Mesendoderm (in vitro differentiated cells): ENCODE measurements around the gene PSMD3.

Experiments
- DNase-seq: peaks from one replicate; pipeline ENCODE4 v3.0.0; 2013
- H2AK5ac ChIP-seq: 2 replicates; pipeline ENCODE4 v1.6.1; 2013; ENCODE audit warnings: low read length, inconsistent platforms
- H2BK120ac ChIP-seq: 2 replicates; pipeline ENCODE4 v1.6.1; 2013; ENCODE audit warnings: low read depth, mild to moderate bottlenecking, low read length, moderate library complexity, mixed read lengths
- H2BK15ac ChIP-seq: replicated peaks from 2 replicates; pipeline ENCODE4 v1.6.1; 2013; ENCODE audit warnings: low read depth, mild to moderate bottlenecking, moderate library complexity
- H2BK5ac ChIP-seq: 2 replicates; pipeline ENCODE4 v1.6.1; 2013; ENCODE audit warnings: low read length, inconsistent platforms
- H3K18ac ChIP-seq: 2 replicates; pipeline ENCODE4 v1.6.1; 2013; ENCODE audit warnings: mild to moderate bottlenecking, low read length, mixed read lengths
- H3K23ac ChIP-seq: one replicate; pipeline ENCODE4 v1.6.1; 2013; ENCODE audit warnings: low read length
- H3K27ac ChIP-seq: 2 replicates; pipeline ENCODE4 v1.5.1; 2013; ENCODE audit warnings: low read depth, mild to moderate bottlenecking, inconsistent platforms, low read length, moderate library complexity
- H3K27me3 ChIP-seq: 2 replicates; pipeline ENCODE4 v1.6.1; 2013; ENCODE audit warnings: low read length, control low read depth, mild to moderate bottlenecking, inconsistent platforms; ENCODE audit not compliant: insufficient read depth, poor library complexity
- H3K36me3 ChIP-seq: 2 replicates; pipeline ENCODE4 v1.6.1; 2013; ENCODE audit warnings: low read length, inconsistent platforms; ENCODE audit not compliant: control insufficient read depth, insufficient read depth
- H3K4ac ChIP-seq: one replicate; pipeline ENCODE4 v1.6.1; 2013; ENCODE audit warnings: low read depth, mild to moderate bottlenecking, low read length, moderate library complexity
- H3K4me1 ChIP-seq: 2 replicates; pipeline ENCODE4 v1.6.1; 2013; ENCODE audit warnings: low read depth, low read length, inconsistent platforms; ENCODE audit not compliant: control insufficient read depth
- H3K4me2 ChIP-seq: 2 replicates; pipeline ENCODE4 v1.6.1; 2013; ENCODE audit warnings: low read length
- H3K4me3 ChIP-seq: 2 replicates; pipeline ENCODE4 v1.5.1; 2013; ENCODE audit warnings: mild to moderate bottlenecking, low read length
- H3K56ac ChIP-seq: one replicate; pipeline ENCODE4 v1.6.1; 2013; ENCODE audit warnings: low read length
- H3K79me1 ChIP-seq: 2 replicates; pipeline ENCODE4 v1.6.1; 2013; ENCODE audit warnings: low read length, inconsistent platforms
- H3K79me2 ChIP-seq: 2 replicates; pipeline ENCODE4 v1.6.1; 2013; ENCODE audit warnings: mild to moderate bottlenecking, low read length; ENCODE audit not compliant: control insufficient read depth, insufficient read depth
- H3K9ac ChIP-seq: 2 replicates; pipeline ENCODE4 v1.6.1; 2013; ENCODE audit warnings: low read length, inconsistent platforms
- H4K5ac ChIP-seq: one replicate; pipeline ENCODE4 v1.6.1; 2013; ENCODE audit warnings: low read length
- H4K8ac ChIP-seq: one replicate; pipeline ENCODE4 v1.6.1; 2013; ENCODE audit warnings: low read depth, mild to moderate bottlenecking, control low read depth, low read length, moderate library complexity
- WGBS: extraction: QIAGEN DNeasy Blood & Tissue Kit; methylation state at CpG from one replicate; pipeline ENCODE4 v1.1.7; 2013; ENCODE audit warnings: low lambda C conversion rate, missing lambda C conversion rate; ENCODE audit not compliant: insufficient coverage; ENCODE audit errors: extremely low coverage; 5-methylcytosine and 5-hydroxymethylcytosine counted together

Gene PSMD3

DNA sequence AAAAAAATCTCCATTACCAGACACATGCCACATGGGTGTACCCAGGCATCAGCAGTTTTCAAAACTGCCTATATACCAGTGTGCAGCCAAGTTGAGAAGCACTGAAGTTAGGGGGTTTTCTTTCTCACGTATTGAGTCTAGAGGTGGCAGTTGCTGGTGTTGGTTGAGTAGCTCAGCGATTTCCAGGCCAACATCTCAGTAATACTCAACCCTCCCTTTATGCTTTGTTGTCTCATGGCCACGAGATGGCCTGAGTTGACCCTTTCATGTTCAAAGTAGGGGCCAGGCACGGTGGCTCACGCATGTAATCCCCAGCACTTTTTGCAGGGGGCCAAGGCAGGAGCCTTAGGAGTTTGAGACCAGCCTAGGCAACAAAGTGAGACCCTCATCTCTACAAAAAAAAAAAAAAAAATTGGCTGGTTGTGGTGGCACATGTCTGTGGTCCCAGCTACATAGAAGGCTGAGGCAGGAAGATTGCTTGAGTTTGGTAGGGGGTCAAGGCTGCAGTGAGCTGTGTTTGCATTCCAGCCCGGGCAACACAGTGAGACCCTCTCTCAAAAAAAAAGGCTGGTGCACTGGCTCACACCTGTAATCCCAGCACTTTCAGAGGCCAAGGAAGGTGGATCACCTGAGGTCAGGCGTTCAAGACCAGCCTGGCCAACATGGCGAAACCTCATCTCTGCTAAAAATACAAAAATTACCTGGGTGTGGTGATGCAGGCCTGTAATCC is 42.3 kb upstream of the PSMD3 start:
- H3K56ac ChIP-seq, result no peak overlapping the region
- no peak overlapping the region for H4K8ac ChIP-seq
- no peak overlapping the region for H2BK5ac ChIP-seq
- H3K4ac ChIP-seq, result no peak overlapping the region
- no peak overlapping the region for H4K5ac ChIP-seq
- DNase-seq, result no peak
- H3K27me3 ChIP-seq, result no peaks in the 10 kb centered on the region
- H3K18ac ChIP-seq, result no peak overlapping the region
- no peak overlapping the region for H2BK120ac ChIP-seq
- no peaks in the 10 kb centered on the region for H3K36me3 ChIP-seq
- H3K4me1 ChIP-seq, result peaks cover 3% of the 10 kb centered on the region
- no peak overlapping the region for H3K23ac ChIP-seq
- no peak overlapping the region for H3K4me3 ChIP-seq
- H3K79me2 ChIP-seq, result no peaks in the 10 kb centered on the region
- H2BK15ac ChIP-seq, result no peak overlapping the region
- no peak overlapping the region for H3K4me2 ChIP-seq
- H3K79me1 ChIP-seq, result no peaks in the 10 kb centered on the region
- H3K9ac ChIP-seq, result no peak overlapping the region
- no peak overlapping the region for H2AK5ac ChIP-seq
- no peak overlapping the region for H3K27ac ChIP-seq
- WGBS, result no CpG with 5 or more reads among the region's 8 CpGs

DNA sequence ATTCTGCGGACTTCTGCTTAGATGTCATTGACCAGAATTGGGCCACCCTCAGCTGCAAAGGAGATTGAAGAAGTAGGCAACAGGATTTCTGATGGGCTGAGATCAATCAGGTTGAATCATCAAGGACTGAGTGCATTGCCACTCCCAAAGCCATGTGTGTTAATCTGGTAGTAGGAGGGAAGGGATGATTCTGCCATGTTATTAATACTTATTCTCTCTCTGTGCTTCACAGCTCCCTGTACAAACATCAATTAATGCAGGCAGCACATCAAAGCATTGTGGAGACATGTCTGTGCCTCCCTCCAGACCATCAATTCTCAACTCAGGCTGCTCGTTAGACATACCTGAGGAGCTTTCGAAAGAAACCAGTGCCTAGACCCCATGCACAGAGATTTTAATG is 41.5 kb upstream of the PSMD3 start:
- Histone ChIP-seq H3K56ac (no peak overlapping the region), H3K18ac (no peak overlapping the region), H3K4me3 (no peak overlapping the region), H2AK5ac (no peak overlapping the region), H3K9ac (no peak overlapping the region), H2BK5ac (no peak overlapping the region), H3K4me1 (peaks cover 3% of the 10 kb centered on the region), H2BK15ac (no peak overlapping the region), H3K4me2 (no peak overlapping the region), H3K79me2 (no peaks in the 10 kb centered on the region), H4K8ac (no peak overlapping the region), H3K27ac (no peak overlapping the region), H3K23ac (no peak overlapping the region), H3K27me3 (no peaks in the 10 kb centered on the region), H4K5ac (no peak overlapping the region), H3K4ac (no peak overlapping the region), H2BK120ac (no peak overlapping the region), H3K36me3 (no peaks in the 10 kb centered on the region), H3K79me1 (no peaks in the 10 kb centered on the region)
- WGBS, result no CpG with 5 or more reads among the region's 3 CpGs
- no peak for DNase-seq

DNA sequence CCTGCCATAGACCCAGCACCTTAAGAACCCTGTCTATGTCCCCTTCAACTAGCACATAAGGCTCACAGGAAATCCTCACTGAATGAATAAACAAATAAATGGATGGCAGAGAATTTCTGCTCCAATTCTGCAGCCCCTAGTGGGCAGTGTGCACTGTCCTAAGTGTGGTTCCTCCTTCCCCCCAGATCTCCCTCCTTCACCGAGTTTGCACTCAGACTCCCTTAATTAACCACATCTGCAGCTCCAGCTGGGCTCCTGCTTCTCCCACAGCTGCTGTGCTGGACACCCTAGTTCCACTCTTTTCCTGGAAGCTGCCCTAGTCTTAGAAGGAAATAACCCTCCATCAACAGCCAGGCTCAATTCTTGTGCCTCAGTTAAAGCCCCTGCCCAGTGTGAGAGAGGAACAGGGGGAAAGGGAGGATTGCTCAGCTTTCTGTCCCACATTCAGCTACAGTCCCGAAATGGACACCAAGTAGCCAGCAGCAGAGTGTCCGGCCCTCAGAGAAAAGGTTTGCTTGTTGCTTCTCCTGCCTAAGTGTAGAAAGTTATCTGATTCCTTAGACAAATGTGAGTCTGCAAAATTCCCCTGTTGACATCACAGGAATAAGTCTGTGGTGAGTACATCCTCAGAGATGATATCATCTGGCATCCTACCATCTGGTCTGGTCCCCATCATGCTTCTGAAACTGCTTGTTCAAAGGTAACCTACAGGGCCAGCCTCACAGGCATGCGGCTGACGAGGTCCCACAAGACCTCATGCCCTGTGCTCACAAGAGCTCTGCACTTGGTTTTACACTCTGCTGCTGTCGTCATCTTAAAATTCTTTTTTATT is 40.8 kb upstream of the PSMD3 start:
- H3K23ac ChIP-seq, result no peak overlapping the region
- no peak overlapping the region for H3K18ac ChIP-seq
- no peak for DNase-seq
- no peak overlapping the region for H2BK15ac ChIP-seq
- no CpG with 5 or more reads among the region's 6 CpGs for WGBS
- H3K4me1 ChIP-seq, result peaks cover 3% of the 10 kb centered on the region
- H4K8ac ChIP-seq, result no peak overlapping the region
- no peak overlapping the region for H3K4ac ChIP-seq
- H3K4me3 ChIP-seq, result no peak overlapping the region
- H3K79me2 ChIP-seq, result no peaks in the 10 kb centered on the region
- H3K79me1 ChIP-seq, result no peaks in the 10 kb centered on the region
- no peak overlapping the region for H2AK5ac ChIP-seq
- no peak overlapping the region for H2BK5ac ChIP-seq
- no peak overlapping the region for H3K56ac ChIP-seq
- H3K27me3 ChIP-seq, result no peaks in the 10 kb centered on the region
- no peak overlapping the region for H4K5ac ChIP-seq
- no peak overlapping the region for H3K4me2 ChIP-seq
- no peak overlapping the region for H3K9ac ChIP-seq
- H3K27ac ChIP-seq, result no peak overlapping the region
- H3K36me3 ChIP-seq, result no peaks in the 10 kb centered on the region
- no peak overlapping the region for H2BK120ac ChIP-seq

DNA sequence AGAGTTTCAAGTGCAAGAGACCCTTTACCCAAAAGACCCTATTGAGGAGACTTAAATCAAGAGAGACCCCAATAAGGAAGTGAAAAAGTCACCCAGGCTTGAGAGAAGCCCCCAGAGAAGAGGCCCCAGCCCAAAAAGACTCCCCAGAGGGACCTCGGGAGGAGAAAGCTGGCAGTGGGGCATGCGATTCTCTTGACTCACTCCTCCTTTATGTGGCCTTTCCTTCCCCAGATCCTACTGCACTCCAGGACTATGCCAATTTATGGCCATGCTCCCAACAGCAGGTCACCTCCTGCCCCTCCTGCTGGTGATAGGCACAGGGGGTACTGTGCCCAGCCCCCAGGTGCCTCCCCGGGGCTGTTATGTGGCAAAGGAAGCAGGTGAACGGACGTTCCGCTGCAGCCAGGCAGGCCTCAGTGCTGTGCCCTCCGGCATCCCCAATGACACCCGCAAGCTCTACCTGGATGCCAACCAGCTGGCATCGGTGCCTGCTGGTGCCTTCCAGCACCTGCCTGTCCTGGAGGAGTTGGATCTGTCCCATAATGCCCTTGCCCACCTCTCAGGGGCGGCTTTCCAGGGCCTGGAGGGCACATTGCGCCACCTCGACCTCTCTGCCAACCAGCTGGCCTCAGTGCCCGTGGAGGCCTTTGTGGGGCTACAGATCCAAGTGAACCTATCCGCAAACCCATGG is 36.8 kb upstream of the PSMD3 start:
- H4K5ac ChIP-seq, result no peak overlapping the region
- no peak overlapping the region for H3K18ac ChIP-seq
- no peak overlapping the region for H3K23ac ChIP-seq
- no peaks in the 10 kb centered on the region for H3K79me1 ChIP-seq
- H4K8ac ChIP-seq, result no peak overlapping the region
- WGBS, result no CpG with 5 or more reads among the region's 14 CpGs
- H3K56ac ChIP-seq, result no peak overlapping the region
- H3K79me2 ChIP-seq, result no peaks in the 10 kb centered on the region
- no peak overlapping the region for H2BK120ac ChIP-seq
- H2BK15ac ChIP-seq, result no peak overlapping the region
- H3K4me1 ChIP-seq, result no peaks in the 10 kb centered on the region
- H3K4me2 ChIP-seq, result no peak overlapping the region
- DNase-seq, result no peak
- no peak overlapping the region for H3K9ac ChIP-seq
- no peak overlapping the region for H3K4me3 ChIP-seq
- H3K4ac ChIP-seq, result no peak overlapping the region
- no peaks in the 10 kb centered on the region for H3K27me3 ChIP-seq
- H3K27ac ChIP-seq, result no peak overlapping the region
- no peak overlapping the region for H2AK5ac ChIP-seq
- H3K36me3 ChIP-seq, result no peaks in the 10 kb centered on the region
- H2BK5ac ChIP-seq, result no peak overlapping the region

DNA sequence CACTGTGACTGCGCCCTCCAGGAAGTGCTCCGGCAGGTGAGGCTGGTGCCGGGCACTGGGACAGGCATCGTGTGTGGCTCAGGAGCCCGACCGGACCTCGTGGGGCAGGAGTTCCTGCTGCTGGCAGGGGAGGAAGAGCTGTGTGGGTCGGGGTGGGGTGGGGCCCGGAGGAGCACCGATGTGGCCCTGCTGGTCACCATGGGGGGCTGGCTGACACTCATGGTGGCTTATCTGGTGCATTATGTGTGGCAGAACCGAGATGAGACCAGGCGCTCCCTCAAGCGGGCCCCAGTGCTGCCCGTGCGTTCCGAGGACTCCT is 36.3 kb upstream of the PSMD3 start:
- Histone ChIP-seq H2BK5ac (no peak overlapping the region), H3K79me2 (no peaks in the 10 kb centered on the region), H4K8ac (no peak overlapping the region), H3K79me1 (no peaks in the 10 kb centered on the region), H3K27me3 (no peaks in the 10 kb centered on the region), H2BK15ac (no peak overlapping the region), H3K4me3 (no peak overlapping the region), H3K23ac (no peak overlapping the region), H2BK120ac (no peak overlapping the region), H3K4me1 (no peaks in the 10 kb centered on the region), H3K36me3 (no peaks in the 10 kb centered on the region), H3K18ac (no peak overlapping the region), H3K4me2 (no peak overlapping the region), H2AK5ac (no peak overlapping the region), H3K56ac (no peak overlapping the region), H3K9ac (no peak overlapping the region), H4K5ac (no peak overlapping the region), H3K27ac (no peak overlapping the region), H3K4ac (no peak overlapping the region)
- no CpG with 5 or more reads among the region's 16 CpGs for WGBS
- no peak for DNase-seq
